Measurements from ENCODE around the gene IL1A.

The IL1A gene

GRCh38 chr2:112791693-112792230 is 7.5 kb upstream of the IL1A start:
- DNase-seq: no peak

GRCh38 chr2:112791019-112791418 is 6.7 kb upstream of the IL1A start:
- no peak for DNase-seq

- no peak for DNase-seq
These were observed 6.0 kb upstream of the IL1A start for GRCh38 chr2:112790305-112790704.

- DNase-seq: no peak
These were observed 4.9 kb upstream of the IL1A start for GRCh38 chr2:112789186-112789585.

GRCh38 chr2:112788653-112789052 is 4.4 kb upstream of the IL1A start:
- DNase-seq: no peak

- no peak for DNase-seq
These were observed 3.6 kb upstream of the IL1A start for GRCh38 chr2:112787729-112788393.

GRCh38 chr2:112787294-112787693 is 3.0 kb upstream of the IL1A start:
- no peak for DNase-seq

- no peak for DNase-seq
These were observed 1.0 kb downstream of the IL1A start for GRCh38 chr2:112783187-112783714.

GRCh38 chr2:112782234-112782799 is 2.0 kb downstream of the IL1A start:
- DNase-seq: no peak

- no peak for DNase-seq
These were observed 4.7 kb downstream of the IL1A start for GRCh38 chr2:112779598-112779997.

GRCh38 chr2:112777036-112777435 is 7.3 kb downstream of the IL1A start:
- DNase-seq: no peak

GRCh38 chr2:112776113-112776512 is 8.2 kb downstream of the IL1A start:
- DNase-seq: no peak

- DNase-seq: no peak
These were observed 9.6 kb downstream of the IL1A start for GRCh38 chr2:112774536-112775285.

- no peak for DNase-seq
These were observed 10.7 kb downstream of the IL1A start for GRCh38 chr2:112773556-112773955.

GRCh38 chr2:112772911-112773475 is 11.3 kb downstream of the IL1A start:
- DNase-seq: no peak

GRCh38 chr2:112772322-112772721 is 12.0 kb downstream of the IL1A start:
- DNase-seq: no peak

- DNase-seq: no peak
These were observed 15.9 kb downstream of the IL1A start for GRCh38 chr2:112768432-112768831.

GRCh38 chr2:112767693-112768330 is 16.5 kb downstream of the IL1A start:
- no peak for DNase-seq

- DNase-seq: no peak
These were observed 19.0 kb downstream of the IL1A start for GRCh38 chr2:112765251-112765650.

- DNase-seq: peak; percentile 92
These were observed 19.9 kb downstream of the IL1A start, which contains the start of gene CKAP2L for GRCh38 chr2:112764071-112765044. Gene CKAP2L (minus strand): TSS chr2:112764609. CDS start chr2:112764598, 11 bp downstream.

- no peak for DNase-seq
These were observed 22.0 kb downstream of the IL1A start for GRCh38 chr2:112762276-112762675.
